Measurements from ENCODE around the gene STPG2.

- TF ChIP-seq CTCF (IDR thresholded peaks at IDR 0.05) = no peak
- no peak for TF ChIP-seq POLR2A (IDR thresholded peaks at IDR 0.05)
These were observed 189.9 kb downstream of the STPG2 start for GRCh38 chr4:97953171-97953941.
